GM19372 (cell line): ENCODE data around the gene NDUFB11.
"Not testable (repeated sequence)": the region's sequence is repeated elsewhere in the genome, so short reads cannot be mapped to it uniquely, and the experiment has no call there.

ENCODE experiments used
- ATAC-seq: cut with Tn5 transposase; IDR thresholded peaks from one replicate; pipeline ENCODE4 v1.9.1; 2021; ENCODE audit warnings: mild to moderate bottlenecking, low read depth, moderate library complexity; ENCODE audit not compliant: unreplicated experiment

The NDUFB11 gene

DNA sequence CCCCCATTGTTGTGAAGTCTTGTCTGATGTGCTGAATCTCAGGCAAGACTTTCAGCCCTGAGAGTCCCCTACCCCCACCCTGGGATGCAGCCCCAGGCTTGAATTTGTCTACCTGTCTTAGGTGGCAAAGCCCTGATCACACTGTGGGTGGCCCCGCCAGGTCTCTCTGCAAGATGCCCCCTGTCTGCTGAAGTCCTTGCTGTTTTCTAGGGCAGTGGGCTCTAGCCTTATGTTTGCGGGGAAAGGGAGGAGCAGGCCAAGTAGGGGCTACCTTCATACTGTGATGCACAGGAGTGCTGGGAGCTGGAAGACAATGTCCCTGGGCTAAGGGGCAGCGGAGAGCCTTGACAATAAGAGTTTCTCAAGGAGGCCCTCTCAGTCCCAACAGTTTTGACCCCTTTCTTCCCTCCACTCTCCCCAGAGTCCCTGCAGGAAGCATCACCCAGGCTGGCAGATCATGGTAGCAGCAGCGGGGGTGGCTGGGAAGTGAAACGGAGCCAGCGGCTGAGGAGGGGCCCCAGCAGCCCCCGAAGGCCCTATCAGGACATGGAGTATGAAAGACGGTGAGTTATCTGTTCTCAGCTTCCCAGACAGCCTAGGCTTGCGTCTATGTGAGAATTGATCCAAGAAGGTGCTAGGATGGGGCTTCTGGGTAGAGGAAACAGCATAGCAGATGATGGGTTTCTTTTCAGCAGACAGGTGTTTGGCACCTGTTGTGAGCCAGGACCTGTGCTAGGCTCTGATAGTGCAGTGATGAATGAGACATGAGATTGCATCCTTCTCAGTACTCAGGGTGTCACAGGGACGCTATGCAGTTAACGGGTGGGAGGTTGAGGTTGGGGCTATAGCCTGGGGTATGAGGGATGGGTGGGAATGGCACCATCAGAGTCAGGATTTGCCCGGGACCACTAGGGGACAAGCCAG, 2.7 kb upstream of the NDUFB11 start:
- ATAC-seq: no peak

DNA sequence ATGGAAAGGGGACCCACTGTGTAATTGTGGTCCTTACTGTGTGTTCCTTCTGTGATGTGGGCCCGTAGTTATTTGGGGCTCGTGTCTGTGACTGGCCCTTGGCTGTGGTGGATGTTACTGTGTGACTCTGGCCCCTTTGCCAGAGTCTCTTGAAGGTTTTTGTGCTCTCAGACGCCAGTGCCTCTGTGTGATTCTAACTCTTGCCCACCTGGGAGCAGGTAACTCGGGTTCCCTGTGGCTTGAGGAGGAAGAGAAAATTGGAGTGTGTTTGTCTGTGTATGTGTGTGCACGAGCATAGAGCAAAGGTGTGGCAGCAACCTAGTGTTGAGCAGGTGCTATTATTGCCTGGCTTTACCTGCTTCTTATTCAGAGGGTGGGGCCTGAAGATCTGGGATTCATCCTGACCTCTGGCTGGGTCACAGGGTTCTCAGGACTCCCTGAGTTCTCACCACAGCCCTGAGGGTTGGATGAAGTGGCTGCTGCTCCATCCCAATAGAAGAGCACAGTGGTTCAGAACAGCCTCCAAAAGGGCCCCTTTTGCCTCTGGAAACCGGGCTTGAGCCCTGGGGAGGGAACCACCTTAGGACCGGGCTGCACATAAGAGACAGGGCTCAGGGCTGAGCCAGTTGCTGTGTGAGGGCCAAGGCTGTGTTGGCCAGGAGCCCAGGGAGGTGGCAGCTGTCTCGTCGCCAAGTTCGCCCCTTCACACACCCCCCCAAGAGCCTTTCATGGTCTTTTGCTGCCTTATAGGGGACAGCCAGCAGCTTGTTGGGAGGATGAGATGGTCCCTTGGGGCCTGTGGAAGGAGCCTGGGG, 1.8 kb upstream of the NDUFB11 start:
- ATAC-seq: no peak

DNA sequence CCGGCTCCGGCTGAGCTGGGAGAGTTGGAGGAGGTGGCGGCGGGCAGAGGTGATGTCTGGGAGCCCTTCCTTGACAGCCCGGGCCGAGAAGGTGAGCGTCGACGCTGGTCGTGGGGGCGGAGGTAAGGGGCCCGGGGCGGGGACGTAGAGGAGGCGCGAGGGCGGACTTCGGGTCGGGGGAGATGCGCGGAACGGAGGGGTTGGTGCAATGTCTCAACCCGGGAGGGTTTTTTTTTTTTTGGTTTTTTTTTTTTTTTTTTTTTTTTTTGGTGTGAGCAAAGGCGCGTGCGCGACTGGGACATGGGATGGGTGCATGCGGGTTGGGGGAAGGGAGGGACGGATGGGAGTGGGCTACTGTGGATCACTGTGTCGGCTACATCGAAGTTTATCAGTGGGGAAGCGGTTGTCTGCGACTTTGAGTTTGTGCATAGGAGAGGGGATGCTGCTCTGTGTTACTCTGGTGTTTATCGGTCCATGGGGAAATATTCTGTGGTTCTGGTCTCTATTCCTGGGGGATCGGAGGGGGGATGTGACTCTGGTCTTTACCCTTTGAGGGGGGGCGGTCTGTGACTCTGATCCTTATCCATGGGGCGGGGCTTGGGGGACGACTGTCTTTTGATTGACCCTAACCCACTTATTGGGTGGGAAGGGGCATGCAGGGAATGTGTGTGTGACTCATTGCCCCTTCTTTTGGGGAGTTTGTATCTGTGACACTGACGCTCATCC, 1.1 kb upstream of the NDUFB11 start:
- peak; percentile 17 for ATAC-seq

DNA sequence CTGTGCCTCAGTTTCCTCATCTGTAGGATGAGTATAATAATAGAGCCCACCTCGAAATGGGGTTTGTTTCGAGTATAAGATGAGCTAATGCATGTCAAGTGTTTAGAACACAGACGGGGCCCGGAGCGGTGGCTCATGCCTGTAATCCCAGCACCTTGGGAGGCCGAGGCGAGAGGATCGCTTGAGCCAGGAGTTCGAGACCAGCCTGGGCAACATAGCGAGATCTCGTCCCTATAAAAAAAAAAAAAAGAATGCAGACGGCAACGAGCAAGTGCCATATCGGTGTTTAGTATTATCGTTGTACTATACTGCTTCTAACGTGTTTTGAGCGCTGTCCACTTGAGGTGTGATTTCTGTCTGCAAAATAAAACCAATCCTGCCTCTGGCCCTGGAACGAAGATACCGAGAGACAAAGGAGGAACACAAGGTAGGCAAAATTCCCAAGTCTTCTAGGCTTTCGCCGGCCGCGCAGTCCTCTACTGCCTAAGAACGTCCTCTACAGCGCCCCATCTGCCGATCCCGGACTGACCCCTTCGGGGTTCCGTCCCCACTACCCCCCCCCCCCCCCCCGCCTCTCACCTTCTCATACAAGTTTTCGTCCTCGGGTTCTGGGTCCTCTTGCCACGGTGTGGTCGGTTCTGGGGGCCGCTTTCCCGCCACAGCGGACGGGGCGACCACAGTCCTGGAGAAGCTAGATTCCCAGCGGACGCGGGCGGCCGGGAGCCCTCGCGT, 442 bp downstream of the NDUFB11 start:
- ATAC-seq: peak; percentile 14

- no peak for ATAC-seq
These were observed 6.3 kb downstream of the NDUFB11 start for GRCh38 chrX:47138171-47138570.

GRCh38 chrX:47135650-47136049, 8.9 kb downstream of the NDUFB11 start:
- not testable (repeated sequence) for ATAC-seq

DNA sequence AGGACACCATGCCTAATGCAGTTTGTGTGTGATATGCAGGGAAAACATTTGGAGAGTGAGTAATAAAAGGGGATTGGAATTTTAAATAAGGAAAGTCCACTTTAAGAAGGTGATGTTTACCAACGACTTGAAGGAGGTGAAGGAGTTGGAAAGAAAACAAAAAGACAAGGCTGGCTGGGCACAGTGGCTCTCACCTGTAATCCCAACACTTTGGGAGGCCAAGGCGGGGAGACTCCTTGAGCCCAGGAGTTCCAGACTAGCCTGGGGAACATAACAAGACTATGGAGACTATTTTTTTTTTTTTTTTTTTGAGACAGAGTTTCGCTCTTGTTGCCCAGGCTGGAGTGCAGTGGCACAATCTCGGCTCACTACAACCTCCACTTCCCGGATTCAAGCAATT, 11.0 kb downstream of the NDUFB11 start:
- no peak for ATAC-seq

DNA sequence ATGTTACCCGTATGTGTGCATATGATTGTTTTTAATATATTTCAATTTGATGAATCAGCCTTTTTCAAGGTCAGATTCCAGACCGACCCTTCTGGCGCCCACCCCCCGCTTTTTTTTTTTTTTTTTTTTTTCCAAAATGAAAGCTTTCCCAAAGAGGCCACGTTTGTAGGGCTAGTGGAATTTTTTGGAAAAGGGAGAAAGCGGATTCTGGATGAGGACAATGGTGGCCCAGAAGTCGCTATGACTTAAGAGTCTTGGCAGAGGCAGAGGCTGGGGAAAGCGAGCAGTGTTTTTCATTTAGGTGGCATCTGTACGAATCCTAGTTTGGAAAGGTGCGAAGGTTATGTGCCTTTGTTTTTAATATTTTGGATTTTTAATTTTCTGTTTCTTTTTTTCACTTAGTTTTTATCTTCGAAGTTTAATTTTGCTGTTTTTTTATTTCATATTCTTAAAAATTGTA, 14.6 kb downstream of the NDUFB11 start:
- ATAC-seq: no peak

DNA sequence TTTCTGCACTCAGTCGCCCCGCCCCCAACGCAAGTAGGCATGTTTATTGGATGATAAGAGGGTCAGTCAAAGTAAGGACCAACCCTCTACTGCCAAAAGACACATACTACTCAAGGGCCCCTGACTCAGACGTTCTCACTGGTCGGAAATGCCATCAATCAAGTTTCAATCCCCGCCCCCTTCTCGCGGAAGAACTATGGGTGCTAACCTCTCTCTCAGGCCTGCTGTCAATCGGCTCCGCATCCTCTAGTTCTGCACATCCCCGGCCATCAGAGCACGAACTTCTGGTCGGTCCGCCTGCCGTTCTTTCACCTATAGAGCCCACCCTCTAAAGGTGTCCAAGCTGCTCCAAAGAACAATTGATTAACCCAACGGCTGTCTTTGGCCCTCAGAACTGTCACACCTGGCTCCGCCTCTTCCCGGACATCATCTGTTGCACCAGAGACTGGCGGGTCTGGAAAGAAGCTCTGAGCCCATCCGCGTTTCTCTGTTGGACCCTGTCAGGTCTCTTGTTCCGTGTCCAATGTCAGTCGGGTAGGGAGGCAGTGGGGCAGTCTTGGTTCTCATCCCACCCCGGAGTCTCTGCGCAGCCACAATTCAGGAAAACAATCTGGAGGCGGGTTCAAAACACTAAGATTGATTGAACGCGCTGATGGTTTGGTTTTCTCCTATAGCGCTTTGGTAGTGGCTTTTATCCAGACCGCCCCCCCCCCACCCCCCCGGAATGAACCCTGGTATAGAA, 15.2 kb downstream of the NDUFB11 start:
- peak; percentile 99 for ATAC-seq

GRCh38 chrX:47124466-47124865, 20.0 kb downstream of the NDUFB11 start:
- ATAC-seq: not testable (repeated sequence)

DNA sequence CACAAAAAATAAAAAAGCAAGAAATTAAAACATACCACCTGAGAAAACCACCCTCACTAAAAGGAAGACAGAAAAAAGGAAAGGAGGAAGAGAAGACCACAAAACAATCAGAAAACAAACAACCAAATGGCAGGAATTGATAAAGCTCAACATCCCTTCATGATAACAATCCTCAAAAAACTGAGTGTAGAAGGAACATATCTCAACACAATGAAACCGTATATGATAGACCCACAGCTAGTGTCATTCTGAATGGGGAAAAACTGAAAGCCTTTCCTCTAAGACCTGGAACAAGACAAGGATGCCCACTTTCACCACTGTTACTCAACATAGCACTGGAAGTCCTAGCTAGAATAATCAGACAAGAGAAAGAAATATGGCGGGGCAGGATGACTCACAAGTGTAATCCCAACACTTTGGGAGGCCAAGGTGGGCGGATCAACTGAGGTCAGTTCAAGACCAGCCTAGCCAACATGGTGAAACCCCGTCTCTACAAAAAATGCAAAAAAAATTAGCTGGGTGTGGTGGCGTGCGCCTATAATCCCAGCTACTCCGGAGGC, 27.9 kb downstream of the NDUFB11 start:
- not testable (repeated sequence) for ATAC-seq

GRCh38 chrX:47112316-47112954, 32.1 kb downstream of the NDUFB11 start:
- no peak for ATAC-seq

- not testable (repeated sequence) for ATAC-seq
These were observed 33.4 kb downstream of the NDUFB11 start for GRCh38 chrX:47110936-47111615.

DNA sequence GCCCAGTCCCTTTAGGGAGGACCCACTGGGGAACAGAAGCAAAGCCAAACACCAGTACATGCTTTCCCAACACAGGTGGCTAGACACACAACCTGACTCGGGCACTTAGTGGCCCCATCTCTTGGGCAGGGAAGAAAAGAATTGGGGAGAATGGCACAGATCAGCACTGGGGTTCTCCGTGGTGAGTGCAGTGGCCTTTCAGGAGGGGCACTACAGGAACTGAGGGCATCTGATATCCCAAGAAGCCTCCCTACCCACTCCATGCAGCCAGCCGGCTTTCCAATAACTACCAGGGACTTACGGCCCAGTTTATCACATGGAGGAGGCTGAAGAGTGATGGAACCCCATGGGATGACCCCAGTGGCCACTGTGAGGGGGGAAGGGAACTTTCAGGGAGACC, 43.3 kb downstream of the NDUFB11 start:
- ATAC-seq: no peak

DNA sequence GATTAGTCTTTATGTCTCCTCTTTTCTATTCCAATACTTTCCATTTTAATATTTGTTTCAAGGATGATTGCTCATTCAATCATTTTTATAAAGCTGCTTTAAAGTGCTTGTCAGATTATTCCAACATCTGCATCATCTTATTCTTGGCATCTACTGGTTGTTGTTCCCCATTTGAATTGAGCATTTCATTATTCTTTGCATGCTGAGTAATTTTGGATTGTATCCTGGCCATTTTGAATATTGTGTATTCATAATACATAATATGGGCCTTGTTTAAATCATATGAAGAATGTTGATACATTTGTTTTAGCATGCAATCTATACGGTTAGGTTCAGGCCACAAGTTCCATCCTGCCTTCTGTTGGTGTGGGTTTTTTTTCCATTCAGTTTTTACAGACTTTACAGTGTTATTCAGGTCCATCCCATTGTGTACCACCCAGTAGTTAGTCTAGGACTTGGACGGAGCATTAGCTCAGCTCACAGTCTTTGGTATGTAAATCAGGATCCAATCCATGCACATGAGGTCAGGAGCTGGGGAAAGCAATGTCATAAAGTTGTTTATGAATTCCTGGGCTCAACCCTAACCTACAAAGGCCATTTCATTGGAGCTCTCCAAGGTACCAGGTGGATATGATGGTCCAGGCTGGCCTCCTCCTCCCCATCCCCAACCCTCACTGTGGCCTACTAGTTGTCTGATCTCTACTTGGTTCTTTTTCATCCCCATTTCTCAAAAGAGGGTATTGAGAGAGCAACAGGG, 46.0 kb downstream of the NDUFB11 start:
- no peak for ATAC-seq

DNA sequence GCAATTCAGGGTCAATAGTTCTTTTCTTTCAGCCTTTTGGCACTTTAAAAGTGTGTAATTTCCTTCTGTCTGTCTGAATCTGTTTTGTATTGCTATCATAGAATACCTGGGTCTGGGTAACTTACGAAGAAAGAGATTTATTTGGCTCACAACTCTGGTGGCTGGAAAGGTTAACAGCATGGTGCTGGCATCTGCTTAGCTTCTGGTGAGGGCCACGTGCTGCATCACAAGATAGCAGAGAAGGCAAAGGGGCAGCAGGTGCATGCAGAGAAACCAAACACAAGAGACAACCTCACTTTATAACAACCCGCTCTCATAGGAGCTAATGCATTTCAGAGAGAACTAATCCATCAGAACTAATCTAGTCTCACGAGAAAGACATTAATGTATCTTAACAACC, 47.5 kb downstream of the NDUFB11 start:
- no peak for ATAC-seq

DNA sequence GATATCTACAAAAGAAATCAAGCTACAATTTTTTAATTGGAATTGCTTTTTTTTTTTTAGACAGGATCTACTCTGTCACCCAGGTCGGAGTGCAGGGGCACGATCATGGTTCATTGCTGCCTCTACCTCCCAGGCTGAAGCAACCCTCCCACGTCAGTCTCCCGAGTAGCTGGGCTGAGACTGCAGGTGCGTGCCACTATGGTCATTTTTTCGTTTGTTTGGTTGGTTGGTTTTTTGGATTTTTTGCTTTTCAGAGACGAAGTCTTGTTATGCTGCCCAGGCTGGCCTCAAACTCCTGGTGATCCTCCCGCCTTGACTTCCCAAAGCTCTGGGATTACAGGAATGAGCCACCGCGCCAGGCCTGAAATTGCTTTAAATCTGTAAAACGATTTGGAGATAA, 50.6 kb downstream of the NDUFB11 start:
- ATAC-seq: no peak
